HG02571 (cell line): ENCODE data around the gene CAMTA1.
"Not testable (repeated sequence)": the region's sequence is repeated elsewhere in the genome, so short reads cannot be mapped to it uniquely, and the experiment has no call there.

Experiments
- ATAC-seq: cut with Tn5 transposase; IDR thresholded peaks from one replicate; pipeline ENCODE4 v1.9.1; 2021; ENCODE audit warnings: mild to moderate bottlenecking, moderate library complexity; ENCODE audit not compliant: unreplicated experiment

Gene CAMTA1

DNA sequence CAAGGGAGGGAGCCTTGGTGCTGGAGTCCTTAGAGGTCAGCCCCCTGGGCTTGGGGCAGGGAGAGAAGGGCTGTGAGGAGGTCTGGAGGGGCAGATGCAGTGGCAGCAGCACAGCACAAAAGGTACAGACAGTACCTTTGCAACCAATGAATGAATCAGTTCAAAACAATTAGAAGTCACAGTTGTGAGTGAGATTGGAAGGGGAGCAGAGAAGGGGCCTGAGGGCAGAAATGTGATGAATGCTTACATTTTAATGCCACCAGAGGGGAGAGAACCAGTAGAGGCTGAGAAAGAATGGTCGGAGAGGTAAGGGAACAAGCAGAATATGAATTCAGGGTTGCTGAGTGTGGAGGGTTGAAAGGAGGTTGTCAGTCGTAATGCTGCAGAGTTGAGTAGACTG lies 24.2 kb downstream of the CAMTA1 start:
- no peak for ATAC-seq

GRCh38 chr1:6810146-6810734 lies 25.0 kb downstream of the CAMTA1 start:
- ATAC-seq, result not testable (repeated sequence)

DNA sequence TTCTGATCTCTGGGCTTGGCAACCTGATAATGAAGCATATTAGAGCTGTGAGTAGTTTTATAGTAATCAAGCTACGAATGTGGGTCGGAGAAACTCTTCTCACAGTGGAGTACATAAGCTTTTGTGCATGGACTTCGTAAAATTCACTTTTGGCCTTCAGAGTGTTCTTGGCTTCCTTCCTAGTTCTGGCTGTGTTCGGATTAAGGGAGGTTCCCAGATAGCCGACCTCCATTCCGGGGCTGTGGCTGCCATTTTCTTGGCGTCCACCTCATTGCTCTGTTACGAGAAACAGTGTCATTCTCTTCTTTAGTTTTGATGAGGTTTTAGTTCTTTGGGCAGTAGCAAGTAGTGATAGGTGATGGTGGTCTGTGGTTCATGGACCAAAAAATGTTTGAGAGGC lies 26.3 kb downstream of the CAMTA1 start:
- no peak for ATAC-seq

DNA sequence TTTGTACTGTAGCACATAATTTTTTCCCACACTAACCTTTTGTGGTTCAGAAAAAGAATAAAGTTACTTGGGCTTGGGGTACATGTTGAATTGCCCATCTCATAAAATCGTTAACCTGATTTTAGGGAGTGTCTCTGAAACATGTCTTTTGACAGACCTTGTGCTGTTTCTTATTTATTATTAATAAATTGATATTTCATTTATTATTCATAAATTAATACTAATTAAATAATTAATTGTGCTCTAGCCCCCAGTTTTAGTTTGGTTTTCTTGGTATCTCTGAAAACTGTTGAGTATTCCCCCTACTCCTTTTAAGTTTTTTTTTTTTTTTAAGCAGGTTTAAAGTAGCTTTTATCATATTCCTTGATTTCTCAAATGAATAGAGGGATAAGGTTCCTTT lies 27.9 kb downstream of the CAMTA1 start:
- ATAC-seq, result no peak

GRCh38 chr1:6815726-6816125 lies 30.5 kb downstream of the CAMTA1 start:
- no peak for ATAC-seq

GRCh38 chr1:6819246-6820040 lies 34.2 kb downstream of the CAMTA1 start:
- ATAC-seq, result no peak

- no peak for ATAC-seq
Measured at GRCh38 chr1:6820899-6821298, 35.6 kb downstream of the CAMTA1 start.

GRCh38 chr1:6822530-6823359 lies 37.5 kb downstream of the CAMTA1 start:
- no peak for ATAC-seq

DNA sequence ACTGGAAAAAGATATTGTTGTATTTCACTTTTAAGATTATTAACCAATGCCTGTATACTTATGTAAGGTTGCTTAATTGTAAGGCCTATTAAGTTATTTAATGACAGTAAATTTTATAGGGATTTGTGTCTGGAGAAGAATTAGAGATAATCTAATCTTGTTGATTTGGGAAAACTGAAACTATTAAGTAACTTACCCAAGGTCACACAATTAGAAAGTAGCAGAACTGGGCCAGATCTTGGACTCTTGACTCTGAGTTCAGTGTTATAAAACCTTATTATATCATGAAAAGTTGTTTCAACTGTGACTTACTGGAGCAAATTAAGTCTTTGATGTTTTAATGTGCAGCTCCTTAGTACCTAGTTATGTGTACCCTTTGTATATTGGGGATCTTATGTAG lies 38.5 kb downstream of the CAMTA1 start:
- ATAC-seq, result no peak

GRCh38 chr1:6824665-6825368 lies 39.6 kb downstream of the CAMTA1 start:
- no peak for ATAC-seq

- ATAC-seq, result no peak
Measured at GRCh38 chr1:6825828-6826227, 40.6 kb downstream of the CAMTA1 start.

- no peak for ATAC-seq
Measured at GRCh38 chr1:6827079-6827478, 41.8 kb downstream of the CAMTA1 start.

DNA sequence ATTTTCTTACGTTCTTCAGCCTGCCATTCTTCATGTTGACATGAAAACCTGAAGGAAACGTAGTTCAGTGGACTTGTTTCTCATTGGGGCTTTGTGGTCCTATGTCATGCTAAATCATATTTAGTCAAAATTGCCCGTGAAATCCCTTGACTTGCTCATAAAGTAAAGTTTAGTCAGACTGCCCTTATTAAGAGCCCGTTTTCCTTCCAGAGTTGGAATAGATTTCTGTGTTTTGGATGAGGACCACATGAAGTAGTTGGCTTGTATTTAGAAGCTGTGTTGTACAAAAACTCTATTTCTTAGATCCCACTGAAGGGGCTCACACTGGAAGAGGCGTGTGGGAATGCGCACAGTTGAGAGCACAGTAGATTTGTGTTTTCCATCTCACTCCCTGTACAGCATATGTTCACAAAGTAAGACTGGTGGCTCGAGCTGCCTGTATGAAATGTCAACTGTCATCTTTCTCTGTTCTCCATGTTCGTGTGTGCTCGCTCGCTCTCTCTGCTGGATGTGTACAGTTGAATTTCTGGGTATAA lies 42.4 kb downstream of the CAMTA1 start:
- ATAC-seq, result no peak

DNA sequence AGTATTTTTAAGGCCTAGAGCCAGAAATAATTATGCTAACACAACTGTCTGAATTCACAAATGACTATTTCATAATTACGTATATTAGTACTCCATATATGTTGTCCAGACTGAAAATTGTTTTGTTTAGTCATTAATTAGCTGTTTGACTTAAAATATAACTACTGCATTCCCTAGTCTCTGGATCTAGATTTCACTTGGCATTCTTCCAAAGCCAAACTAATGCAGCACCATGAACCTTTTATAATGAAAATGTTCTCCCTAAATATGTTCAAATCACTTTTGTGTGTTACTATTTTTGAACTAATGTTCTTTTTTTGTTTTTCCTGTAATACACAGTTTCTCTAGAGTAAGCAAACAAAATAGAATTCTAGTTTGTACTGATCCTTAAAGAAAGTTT lies 46.1 kb downstream of the CAMTA1 start:
- ATAC-seq, result no peak

GRCh38 chr1:6832006-6832405 lies 46.8 kb downstream of the CAMTA1 start:
- ATAC-seq, result not testable (repeated sequence)

GRCh38 chr1:6832531-6833188 lies 47.4 kb downstream of the CAMTA1 start:
- no peak for ATAC-seq

GRCh38 chr1:6833804-6834203 lies 48.5 kb downstream of the CAMTA1 start:
- ATAC-seq, result no peak

GRCh38 chr1:6834366-6834765 lies 49.1 kb downstream of the CAMTA1 start:
- ATAC-seq, result no peak

DNA sequence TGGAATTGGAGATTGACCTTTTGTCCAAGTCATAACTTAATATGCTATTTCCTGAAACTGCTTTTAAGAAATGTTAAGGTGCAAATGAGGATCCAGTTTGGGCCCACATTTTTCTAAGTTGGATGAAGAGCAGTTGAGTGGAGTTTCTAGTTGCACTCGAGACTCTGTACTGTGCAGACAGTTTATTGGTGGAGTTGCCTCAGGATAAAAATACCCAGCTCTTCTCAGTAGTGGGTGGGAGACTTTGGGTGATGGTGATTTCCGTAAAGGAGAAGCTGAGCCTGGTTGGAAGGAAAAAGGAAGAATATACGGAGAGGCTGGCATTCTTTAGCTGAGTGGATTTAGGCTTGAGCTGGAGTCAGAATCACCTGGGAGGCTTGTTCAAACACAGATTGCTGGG lies 49.9 kb downstream of the CAMTA1 start:
- no peak for ATAC-seq

- ATAC-seq, result no peak
Measured at GRCh38 chr1:6842301-6842700, 57.0 kb downstream of the CAMTA1 start.
